H54 (cell line): Measurements from ENCODE around the gene DDX5.
"Not testable (repeated sequence)": the region's sequence is repeated elsewhere in the genome, so short reads cannot be mapped to it uniquely, and the experiment has no call there.

Experiments
- DNase-seq: peaks from one replicate; pipeline ENCODE4 v3.0.0; 2011; ENCODE audit warnings: low spot score, mixed read lengths; ENCODE audit not compliant: insufficient read length
- FAIRE-seq: peaks from 3 replicates; lab custom pipeline; 2011; peaks lifted over from hg19 to GRCh38; lab: Jason Lieb, UNC
- POLR2A ChIP-seq: IDR thresholded peaks from 2 replicates; pipeline ENCODE4 v1.6.1; 2011; ENCODE audit warnings: low read depth, mild to moderate bottlenecking, low read length

Gene DDX5

DNA sequence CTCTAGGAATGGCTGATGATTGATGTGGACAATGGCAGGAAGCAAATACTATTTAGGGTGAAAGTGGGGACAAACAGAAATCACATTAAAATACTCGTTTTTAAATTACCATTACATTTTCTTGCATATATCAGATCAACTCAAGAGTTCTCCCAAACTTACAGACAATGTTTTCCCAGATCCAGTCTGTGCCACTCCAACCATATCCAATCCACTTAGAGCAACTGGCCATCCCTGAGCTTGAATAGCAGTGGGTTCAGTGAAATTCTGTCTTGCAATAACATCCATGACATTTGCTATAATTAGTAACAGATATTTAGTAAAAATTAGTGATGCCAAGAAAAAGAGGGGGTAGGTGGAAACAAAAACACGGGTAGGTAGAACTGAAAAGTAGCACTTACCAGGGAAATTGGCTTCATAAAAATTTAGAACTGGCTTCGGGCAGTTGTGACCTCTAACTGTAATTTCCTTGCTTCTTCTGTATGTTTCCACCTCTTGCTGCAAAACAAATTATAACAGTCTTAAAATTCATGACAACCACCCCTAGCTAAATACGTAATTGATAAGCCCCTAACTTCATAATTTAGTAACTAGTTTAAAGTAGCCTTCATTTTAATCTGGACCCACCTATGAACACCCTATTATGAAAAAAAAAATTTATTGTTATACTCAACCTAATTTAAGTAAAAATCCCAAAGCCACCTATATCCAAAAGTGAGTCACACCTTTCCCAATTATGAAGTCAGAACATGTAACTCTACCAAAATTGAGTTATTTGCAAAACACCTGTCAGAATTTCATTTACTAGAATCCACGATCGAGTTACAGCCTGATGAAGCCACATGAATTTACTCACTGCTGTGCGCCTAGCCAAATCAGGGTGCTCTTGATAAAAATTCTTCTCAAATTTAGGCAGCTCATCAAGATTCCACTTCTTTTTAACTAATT lies 2.0 kb downstream of the DDX5 start:
- DNase-seq (no peak), FAIRE-seq (no peak)
- no peak for TF ChIP-seq POLR2A

DNA sequence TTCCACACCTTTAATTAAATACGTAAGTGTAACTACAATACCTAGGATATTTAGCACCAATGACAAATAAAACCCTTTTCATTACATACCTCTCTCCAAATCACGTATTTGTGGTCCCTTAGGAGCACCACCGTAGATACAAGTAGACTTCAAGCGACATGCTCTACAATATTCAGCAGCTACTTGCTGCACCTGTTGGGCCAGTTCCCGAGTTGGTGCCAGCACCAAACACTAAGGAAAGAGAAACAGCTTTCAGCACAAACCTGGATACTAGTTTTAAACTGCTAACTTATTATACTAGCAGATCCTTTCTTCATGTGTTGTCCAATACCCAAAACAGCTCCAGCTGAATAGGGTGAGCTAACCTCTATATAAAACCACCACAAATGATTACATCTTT lies 2.7 kb downstream of the DDX5 start:
- no peak for FAIRE-seq
- no peak for TF ChIP-seq POLR2A

DNA sequence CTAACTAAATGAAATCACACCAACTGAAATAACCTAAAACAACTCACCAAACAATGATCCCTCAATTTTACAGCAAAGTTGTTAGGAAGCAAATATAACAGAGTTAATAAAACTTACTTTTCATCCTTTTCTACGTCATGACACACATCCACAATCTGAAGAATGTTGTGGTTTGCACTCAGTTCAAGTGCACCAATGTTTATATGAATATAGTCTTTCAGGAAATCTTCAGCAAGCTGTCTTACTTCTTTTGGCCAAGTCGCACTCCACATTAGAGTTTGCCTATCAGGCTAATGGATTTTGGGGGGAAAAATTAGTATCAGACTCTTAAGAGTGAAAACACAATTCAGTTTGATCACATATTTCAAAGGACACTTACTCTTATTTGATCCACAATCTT lies 3.3 kb downstream of the DDX5 start:
- no peak for DNase-seq

More for the DNA sequence above, 2.7 kb downstream of the DDX5 start:
- no peak for DNase-seq

DNA sequence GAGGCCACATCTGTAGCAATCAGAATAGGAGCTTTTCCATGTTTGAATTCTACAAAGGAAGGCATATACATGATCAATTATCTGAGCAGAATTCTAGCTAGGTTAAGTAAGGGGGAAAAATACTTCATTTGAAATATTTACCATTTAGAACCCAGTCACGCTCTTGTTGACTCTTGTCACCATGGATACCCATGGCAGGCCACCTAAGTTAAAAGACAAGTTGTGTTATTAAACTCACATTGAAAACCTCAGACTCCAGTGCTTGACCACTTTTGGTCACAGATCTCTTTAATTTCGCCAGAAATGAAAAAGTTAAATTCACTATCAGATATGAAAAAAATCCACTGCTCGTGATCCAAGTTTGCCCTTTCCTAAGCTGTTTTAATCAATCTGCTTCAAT lies 4.1 kb downstream of the DDX5 start:
- FAIRE-seq (no peak), DNase-seq (no peak)
- no peak for TF ChIP-seq POLR2A

More for the DNA sequence above, 3.3 kb downstream of the DDX5 start:
- no peak for FAIRE-seq
- TF ChIP-seq POLR2A = no peak

DNA sequence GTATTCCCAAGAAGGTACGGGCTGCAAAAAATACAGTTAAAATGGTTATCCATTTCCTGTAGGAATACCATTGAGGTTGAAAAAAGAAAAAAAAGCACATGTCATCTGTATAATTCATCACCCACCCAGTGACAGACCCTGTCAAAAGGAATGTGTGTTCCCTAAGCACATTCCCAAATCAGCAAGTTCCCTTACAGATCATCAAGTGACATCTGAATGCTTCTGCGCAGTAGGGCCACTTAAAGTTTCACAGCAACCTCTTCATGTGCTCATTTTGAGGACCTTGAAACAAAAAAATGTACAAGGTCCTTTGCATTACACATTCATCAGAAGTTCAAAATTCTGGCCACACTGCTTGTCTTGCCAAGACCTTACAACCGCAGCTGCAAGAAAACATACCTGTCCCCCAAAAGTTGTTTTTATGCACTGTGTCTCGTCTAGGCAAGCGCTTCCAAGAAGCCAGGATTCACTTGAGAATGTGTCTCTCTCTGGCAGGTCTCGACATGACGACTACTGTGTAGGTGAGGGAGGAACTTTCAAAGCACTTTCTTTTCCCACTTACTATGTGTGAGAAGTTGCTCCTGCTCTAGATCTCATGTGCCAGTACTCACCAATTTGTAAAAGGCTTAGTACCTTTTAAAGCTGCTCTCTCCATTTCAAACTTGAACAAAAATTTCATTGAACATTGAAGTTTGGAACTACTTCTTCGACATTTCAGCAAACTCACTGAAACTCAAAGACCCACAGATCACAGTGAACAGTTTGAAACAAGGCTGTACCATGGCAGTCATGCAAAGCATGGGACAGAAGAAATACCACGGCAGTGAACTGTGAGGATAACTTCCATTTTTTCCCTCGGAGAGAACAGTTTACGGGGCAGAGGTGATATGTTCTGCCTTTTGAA lies 5.0 kb downstream of the DDX5 start:
- TF ChIP-seq POLR2A = no peak
- DNase-seq = no peak
- no peak for FAIRE-seq

DNA sequence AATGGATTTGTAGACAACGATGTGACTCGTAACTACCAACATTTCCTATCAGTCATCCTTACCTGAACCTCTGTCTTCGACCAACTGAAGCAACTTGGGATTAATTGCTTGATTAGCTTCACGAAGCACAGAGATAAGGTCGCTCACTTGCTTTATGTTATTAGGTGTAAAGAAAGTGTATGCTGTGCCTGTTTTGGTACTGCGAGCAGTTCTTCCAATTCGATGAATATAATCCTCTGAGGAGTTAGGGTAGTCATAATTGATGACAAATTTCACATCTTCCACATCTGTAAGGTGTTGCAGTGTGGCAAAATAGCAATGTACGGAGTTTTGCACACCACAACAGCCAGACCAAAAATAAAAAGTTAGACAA lies 5.6 kb downstream of the DDX5 start:
- no peak for DNase-seq
- no peak for FAIRE-seq
- TF ChIP-seq POLR2A = no peak

DNA sequence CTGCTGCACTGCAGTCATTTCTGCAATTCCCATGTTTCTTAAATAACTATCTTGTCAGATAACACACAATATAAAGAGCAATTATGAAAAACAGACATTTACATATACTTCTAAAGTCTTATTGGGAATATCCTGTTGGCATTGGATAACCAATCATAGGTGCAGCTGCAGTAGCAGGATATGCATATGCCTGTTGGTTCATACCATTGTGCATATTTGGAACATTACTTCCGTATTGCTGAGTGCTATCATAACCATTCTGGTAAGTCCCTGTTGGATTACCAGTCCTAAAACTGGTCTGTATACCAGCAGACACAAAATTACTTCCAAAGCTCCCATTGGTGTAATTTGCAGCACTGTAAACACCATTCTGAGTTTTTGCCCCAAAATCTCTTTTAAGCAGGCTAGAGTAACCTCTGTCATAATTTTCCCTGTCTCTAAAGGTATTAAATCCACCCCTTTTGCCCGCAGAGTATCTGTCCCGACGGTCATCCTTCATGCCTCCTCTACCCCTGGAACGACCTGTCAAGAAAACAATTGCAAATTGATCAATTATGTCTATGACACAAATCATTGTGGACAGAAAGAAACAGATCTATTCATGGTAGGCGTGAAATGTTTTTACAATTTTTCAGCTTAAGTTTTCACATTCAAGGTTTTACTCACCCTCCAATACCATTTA lies 6.1 kb downstream of the DDX5 start:
- no peak for TF ChIP-seq POLR2A
- no peak for FAIRE-seq
- DNase-seq = no peak

DNA sequence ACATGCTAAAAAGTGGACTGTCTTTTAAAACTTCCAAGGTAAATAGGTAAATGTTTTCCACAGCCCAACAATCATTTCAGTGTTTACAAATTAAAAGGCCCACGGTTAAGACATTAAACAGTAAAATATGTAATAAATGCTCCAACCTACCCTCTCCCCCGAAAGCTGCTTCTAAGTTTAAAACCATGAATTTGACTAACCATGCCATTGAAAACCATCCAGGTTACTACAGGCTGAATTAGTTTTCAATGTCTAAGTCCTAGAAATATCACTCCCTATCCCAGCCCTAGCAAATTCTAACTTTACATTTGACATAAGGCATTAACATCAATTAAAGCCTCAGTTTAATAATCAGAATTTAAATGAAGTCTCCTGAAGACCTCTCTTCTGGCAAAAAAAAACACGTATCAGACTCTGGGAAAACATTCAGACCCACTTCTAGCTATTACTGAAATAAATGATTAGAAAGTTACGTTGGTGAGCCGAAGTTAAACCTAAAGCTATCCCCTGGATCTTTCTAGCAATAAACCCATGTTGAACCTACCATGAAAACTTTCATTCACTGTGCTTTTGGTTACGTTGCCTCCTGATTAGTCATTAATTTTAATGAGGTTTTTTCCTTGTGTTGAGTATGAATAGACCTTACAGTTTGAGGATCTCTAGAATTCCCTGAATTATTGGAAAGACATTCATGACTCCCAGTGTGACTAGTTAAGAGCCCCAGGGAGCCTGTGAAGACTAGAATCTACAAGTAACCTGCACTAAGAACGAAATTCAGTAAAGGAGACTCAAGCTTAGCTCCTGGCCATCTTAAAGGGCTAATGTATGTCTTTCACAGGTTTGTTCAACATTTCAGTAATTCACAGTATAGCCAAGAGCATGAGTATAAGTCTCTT lies 7.5 kb downstream of the DDX5 start:
- FAIRE-seq = no peak
- no peak for DNase-seq
- TF ChIP-seq POLR2A = no peak

DNA sequence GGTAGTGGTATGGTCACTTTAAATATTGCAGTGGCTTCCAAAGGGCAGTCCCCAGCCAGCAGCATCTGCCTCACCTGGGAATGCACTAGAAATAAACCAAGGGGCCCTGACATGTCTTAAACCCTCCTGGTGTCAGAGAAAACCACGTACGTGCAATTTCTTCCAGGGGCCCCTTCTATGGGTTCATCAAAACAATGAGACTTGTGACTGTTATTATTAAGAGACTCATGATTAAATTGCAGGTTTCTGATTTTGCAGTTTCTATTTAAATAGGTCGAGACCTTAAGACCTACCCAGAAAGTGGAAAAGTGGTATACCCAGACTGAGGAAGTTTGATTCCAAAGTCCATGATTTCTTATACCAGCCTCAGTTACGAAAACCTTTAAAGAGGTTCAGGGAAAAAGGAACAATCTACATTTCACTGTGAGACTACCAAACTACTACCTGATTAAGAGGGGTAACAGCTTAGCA lies 8.5 kb downstream of the DDX5 start:
- no peak for TF ChIP-seq POLR2A
- no peak for DNase-seq
- no peak for FAIRE-seq

DNA sequence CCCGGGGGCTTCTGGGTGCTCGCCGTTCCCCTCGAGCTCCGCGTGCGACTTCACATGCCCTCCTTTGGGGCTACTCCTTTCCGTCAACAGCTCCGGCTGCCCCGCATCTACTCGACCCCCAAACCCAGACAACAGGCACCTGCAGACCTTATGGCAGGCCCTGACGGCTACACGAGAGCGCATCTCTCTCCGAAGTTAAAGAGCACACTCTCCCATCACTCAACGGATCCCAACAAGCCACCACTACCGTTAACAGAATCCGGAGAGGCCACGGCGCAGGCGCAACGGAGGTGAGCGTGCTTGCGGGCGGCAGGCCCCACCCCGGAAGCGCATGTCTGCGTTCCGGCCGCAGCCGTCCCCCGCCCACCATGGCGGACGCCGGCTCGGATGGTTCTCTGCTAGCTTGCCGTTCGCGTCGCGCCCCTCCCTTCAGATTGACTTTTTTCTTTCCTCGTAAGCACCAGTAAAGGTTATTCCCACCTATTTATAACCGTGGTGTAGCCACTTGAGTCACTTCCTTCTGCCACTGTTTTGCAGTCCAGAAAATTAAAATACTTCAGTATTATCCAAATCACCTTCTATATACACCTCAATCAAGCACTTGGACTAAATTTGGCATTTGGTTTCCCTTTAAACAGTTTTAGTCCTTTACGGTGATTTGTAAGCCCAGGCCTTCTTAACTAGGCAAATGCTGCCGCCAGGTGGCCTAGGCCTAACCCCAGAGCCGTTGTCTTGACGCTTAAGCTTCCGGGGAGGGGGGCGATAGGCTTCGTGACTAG lies 9.1 kb downstream of the DDX5 start, which contains the start of gene POLG2:
Gene POLG2 (minus strand): TSS at position 269 of the 779 bp plus-strand sequence. CDS start 86 bp downstream, at position 183.
- DNase-seq (peak; percentile 89), FAIRE-seq (peak; percentile 93)
- TF ChIP-seq POLR2A = peak; percentile 86

DNA sequence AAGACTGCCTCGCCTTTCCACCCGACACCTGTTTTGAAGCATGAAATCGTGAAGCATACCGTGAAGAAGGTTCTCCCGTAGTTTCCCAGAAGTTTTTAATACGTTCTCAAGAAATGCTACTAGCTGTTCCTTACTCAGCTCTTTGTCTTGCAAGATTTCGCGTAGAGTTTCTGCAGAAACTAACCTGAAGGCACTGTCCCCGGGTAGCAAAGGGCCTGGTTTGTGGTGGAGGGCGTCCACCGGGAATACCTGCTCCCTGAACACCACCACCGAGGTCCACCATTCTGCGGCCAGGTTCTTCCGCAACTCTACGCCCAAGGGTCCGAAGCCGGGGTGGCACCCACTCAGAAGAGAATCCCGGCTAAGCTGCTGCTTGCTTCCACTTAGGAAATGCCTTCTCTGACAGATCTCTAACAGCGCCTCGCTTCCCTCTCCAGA lies 9.7 kb downstream of the DDX5 start:
- no peak for TF ChIP-seq POLR2A
- FAIRE-seq (no peak), DNase-seq (no peak)

DNA sequence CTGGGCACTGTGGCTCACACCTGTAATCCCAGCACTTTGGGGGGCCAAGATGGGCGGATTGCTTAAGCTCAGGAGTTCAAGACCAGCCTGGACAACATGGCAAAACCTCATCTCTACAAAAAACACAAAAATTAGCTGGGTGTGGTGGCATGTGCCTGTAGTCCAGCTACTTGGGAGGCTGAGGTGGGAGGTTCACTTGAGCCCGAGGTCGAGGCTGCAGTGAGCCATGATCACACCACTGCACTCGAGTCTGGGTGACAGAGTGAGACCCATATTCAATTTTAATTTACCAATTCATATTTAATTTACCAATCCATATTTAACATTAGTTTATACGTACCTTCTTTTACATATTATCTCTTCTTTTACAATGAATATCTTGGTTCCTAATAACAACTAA lies 10.8 kb downstream of the DDX5 start:
- FAIRE-seq, DNase-seq: not testable (repeated sequence)
